Activated CD4-positive, alpha-beta T cell treated with anti-CD3 and anti-CD28 coated beads for 1 hour (primary cell): Measurements from ENCODE around the gene GGTLC3.
"Not testable (repeated sequence)": the region's sequence is repeated elsewhere in the genome, so short reads cannot be mapped to it uniquely, and the experiment has no call there.

Source experiments
- DNase-seq: peaks from one replicate; pipeline ENCODE4 v3.0.0-alpha.2; 2020

The GGTLC3 gene

DNA sequence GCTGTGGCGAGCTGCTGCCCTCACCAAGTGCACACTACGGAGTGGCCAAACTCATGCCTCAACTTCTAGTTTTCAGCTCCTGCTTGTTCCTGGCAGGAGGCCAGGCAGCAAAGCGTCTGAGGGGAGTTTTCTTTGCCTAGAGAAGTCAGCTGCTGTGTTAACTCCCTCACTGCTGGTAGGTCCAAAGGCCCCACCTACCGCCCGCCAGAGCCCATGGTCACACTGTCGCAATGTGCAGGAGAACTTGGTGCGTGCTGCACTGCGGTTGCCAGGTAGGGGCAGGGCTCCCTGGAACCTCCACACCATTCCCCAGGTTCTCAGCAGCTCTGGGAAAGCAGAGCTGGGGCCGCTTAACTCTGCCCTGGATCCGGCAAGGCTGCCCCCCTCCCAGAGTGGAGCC lies 5.6 kb downstream of the GGTLC3 start:
- DNase-seq, result not testable (repeated sequence)

DNA sequence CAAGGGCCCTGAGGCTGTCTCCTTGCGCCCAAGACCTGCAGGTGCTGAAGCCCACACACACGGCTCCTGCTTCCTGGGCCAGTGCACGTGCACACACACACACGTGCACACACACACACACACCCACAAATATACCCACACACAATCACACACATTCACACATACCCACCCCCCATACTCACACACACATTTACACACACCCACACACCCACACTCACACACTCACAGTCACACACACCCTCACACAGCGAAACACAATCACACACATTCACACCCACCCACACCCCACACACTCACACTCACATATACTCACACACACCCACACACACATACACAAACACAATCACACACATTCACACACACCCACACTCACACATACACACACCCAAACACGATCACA lies 6.6 kb downstream of the GGTLC3 start:
- DNase-seq, result not testable (repeated sequence)

DNA sequence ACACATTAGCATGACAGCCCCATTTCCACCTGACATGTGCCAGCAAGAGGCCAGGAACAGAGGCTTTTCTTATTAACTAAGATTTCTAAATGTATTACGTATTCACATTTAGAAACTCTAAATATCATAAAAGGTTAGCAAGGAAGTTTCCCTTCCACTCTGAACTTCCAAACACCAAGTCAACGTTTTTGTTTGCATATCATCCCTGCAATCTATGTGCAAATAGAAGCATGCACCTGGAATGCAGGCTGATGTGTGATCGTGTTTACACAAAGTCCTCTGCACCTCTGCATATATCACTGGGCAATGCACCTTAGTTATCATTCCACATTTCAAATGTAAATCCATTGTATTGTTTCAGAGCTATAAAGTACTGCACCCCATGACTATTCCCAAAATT lies 21.7 kb downstream of the GGTLC3 start:
- DNase-seq, result not testable (repeated sequence)
